ENCODE results near the gene CER1. TPM values are rescaled to one million over a fixed set of nuclear protein-coding genes. Genes with fewer than 3 reads are reported as not detected.

Gene CER1
- total RNA-seq, 2 experiments from 2014 or later, result not detected

DNA sequence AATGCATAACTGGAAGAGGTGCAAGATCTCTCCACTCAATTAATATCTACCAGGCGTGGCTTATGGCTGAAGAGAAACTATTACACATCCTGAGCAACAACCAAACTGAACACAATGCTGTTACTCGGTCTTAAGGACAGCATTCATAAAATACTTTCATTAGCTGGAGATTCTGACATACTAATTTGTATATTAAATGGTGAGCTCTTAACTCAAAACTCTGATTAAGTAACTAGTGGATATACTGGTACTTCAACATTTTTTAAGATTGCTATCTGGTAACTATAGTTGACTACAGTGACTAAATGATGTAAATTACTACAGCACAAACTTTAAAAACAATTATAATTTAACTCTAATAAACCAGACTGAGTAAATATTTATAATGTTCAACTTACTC is 45.1 kb downstream of the CER1 start:
- Mint-ChIP-seq H3K9me3 (no peaks in the 10 kb centered on the region), H3K4me1 (ENCODE audit: low read depth) (peaks cover 19% of the 10 kb centered on the region), H3K27ac (no peak overlapping the region), H3K27me3 (no peaks in the 10 kb centered on the region), H3K4me3 (no peak overlapping the region), H3K36me3 (ENCODE audit: low read depth) (peaks cover 42% of the 10 kb centered on the region)
- H3K36me3 ChIP-seq (ENCODE audit: insufficient read depth, low read length), result no peaks in the 10 kb centered on the region
- intact Hi-C loops (cut with DNase I, micrococcal nuclease), result no loop called here
- POLR2A ChIA-PET, result no interaction called here
- H3K27me3 ChIP-seq (ENCODE audit: control insufficient read depth in 1 of 2, insufficient read depth in 2 of 2, low read length in 2 of 2), result no peaks in the 10 kb centered on the region
- ATAC-seq (ENCODE audit: poor library complexity) (no peak), DNase-seq (no peak)
- H3K4me3 ChIP-seq (ENCODE audit: low read length), result no peak overlapping the region
- CTCF ChIA-PET, result no interaction called here
- no peak for TF ChIP-seq CTCF (IDR thresholded peaks at IDR 0.05)
- no peaks in the 10 kb centered on the region for H3K4me1 ChIP-seq (ENCODE audit: insufficient read depth, low read length)
- no peak overlapping the region for H3K27ac ChIP-seq (ENCODE audit: low read depth in 1 of 2, low read length in 2 of 2)
- H3K9me3 ChIP-seq (ENCODE audit: control insufficient read depth in 1 of 2, insufficient read depth in 1 of 2, low read length in 2 of 2), result no peaks in the 10 kb centered on the region

DNA sequence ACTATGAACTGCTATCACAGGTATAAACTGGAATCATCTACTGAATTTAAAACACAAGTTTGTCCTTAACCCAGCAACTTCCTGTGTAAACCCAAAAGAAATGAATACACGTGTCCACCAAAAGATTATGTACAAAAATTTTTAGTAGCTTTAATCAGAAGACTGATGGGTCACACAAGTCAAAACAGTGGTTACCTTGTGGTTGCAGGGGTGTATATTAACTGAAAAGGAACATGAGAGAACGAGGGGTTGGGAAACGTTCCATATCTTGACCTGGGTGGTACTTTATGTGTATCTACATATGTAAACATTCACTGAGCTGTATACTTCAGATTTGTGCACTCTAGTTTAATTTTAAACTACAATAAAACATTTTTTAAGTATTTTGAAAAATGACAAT is 47.9 kb downstream of the CER1 start:
- DNase-seq (no peak), ATAC-seq (ENCODE audit: poor library complexity) (no peak)
- no peak for TF ChIP-seq CTCF (IDR thresholded peaks at IDR 0.05)
- no peaks in the 10 kb centered on the region for H3K9me3 ChIP-seq (ENCODE audit: control insufficient read depth in 1 of 2, insufficient read depth in 1 of 2, low read length in 2 of 2)
- no peaks in the 10 kb centered on the region for H3K27me3 ChIP-seq (ENCODE audit: control insufficient read depth in 1 of 2, insufficient read depth in 2 of 2, low read length in 2 of 2)
- Mint-ChIP-seq H3K4me1 (ENCODE audit: low read depth) (peaks cover 25% of the 10 kb centered on the region), H3K27me3 (no peaks in the 10 kb centered on the region), H3K36me3 (ENCODE audit: low read depth) (peaks cover 50% of the 10 kb centered on the region), H3K27ac (no peak overlapping the region), H3K4me3 (no peak overlapping the region), H3K9me3 (no peaks in the 10 kb centered on the region)
- ChIA-PET POLR2A (no interaction called here), CTCF (no interaction called here)
- no peak overlapping the region for H3K27ac ChIP-seq (ENCODE audit: low read depth in 1 of 2, low read length in 2 of 2)
- H3K4me1 ChIP-seq (ENCODE audit: insufficient read depth, low read length), result no peaks in the 10 kb centered on the region
- H3K4me3 ChIP-seq (ENCODE audit: low read length), result no peak overlapping the region
- H3K36me3 ChIP-seq (ENCODE audit: insufficient read depth, low read length), result peaks cover 4% of the 10 kb centered on the region
- intact Hi-C loops (cut with DNase I, micrococcal nuclease), result no loop called here

GRCh38 chr9:14671377-14671776 is 51.2 kb downstream of the CER1 start:
- no peaks in the 10 kb centered on the region for H3K27me3 Mint-ChIP-seq
- ATAC-seq (ENCODE audit: poor library complexity) (no peak), DNase-seq (no peak)
- no peak overlapping the region for H3K4me3 Mint-ChIP-seq
- Histone ChIP-seq H3K27me3 (ENCODE audit: control insufficient read depth in 1 of 2, insufficient read depth in 2 of 2, low read length in 2 of 2) (no peaks in the 10 kb centered on the region), H3K4me3 (ENCODE audit: low read length) (no peak overlapping the region), H3K4me1 (ENCODE audit: insufficient read depth, low read length) (no peaks in the 10 kb centered on the region), H3K27ac (ENCODE audit: low read depth in 1 of 2, low read length in 2 of 2) (no peak overlapping the region), H3K9me3 (ENCODE audit: control insufficient read depth in 1 of 2, insufficient read depth in 1 of 2, low read length in 2 of 2) (no peaks in the 10 kb centered on the region), H3K36me3 (ENCODE audit: insufficient read depth, low read length) (peaks cover 4% of the 10 kb centered on the region)
- no peak overlapping the region for H3K27ac Mint-ChIP-seq
- H3K4me1 Mint-ChIP-seq (ENCODE audit: low read depth), result peaks cover 14% of the 10 kb centered on the region
- ChIA-PET POLR2A (no interaction called here), CTCF (no interaction called here)
- no peak for TF ChIP-seq CTCF (IDR thresholded peaks at IDR 0.05)
- H3K9me3 Mint-ChIP-seq, result no peaks in the 10 kb centered on the region
- intact Hi-C loops (cut with DNase I, micrococcal nuclease), result no loop called here
- H3K36me3 Mint-ChIP-seq (ENCODE audit: low read depth), result peaks cover 29% of the 10 kb centered on the region
